HepG2 (cell line): Measurements from ENCODE around the gene CHST13. TPM values are rescaled to one million over a fixed set of nuclear protein-coding genes. Genes with fewer than 3 reads are reported as not detected.

Experiments
- BATF2 ChIP-seq: sonication (generic); formaldehyde crosslinking; IDR thresholded peaks from 2 replicates; pipeline ENCODE4 v1.8.0; 2022; ENCODE audit warnings: mild to moderate bottlenecking, missing genetic modification reagents, moderate library complexity
- CHCHD3 ChIP-seq: sonication (generic); formaldehyde crosslinking; IDR thresholded peaks from 2 replicates; pipeline ENCODE4 v1.8.0; 2022; ENCODE audit warnings: mild to moderate bottlenecking, missing genetic modification reagents, moderate library complexity
- CTCF ChIP-seq: sonication (generic); formaldehyde crosslinking; IDR thresholded peaks from 2 replicates; pipeline ENCODE4 v1.5.0; 2020; ENCODE audit warnings: mild to moderate bottlenecking, missing genetic modification reagents, moderate library complexity
- DZIP1 ChIP-seq: sonication (generic); formaldehyde crosslinking; IDR thresholded peaks from 2 replicates; pipeline ENCODE4 v1.5.0; 2020; ENCODE audit warnings: mild to moderate bottlenecking, missing genetic modification reagents
- FOXO1 ChIP-seq: sonication (generic); formaldehyde crosslinking; IDR thresholded peaks from 2 replicates; pipeline ENCODE4 v1.4.0; 2020; ENCODE audit warnings: missing genetic modification reagents
- GATAD2A ChIP-seq: IDR thresholded peaks from 2 replicates; pipeline ENCODE4 v1.6.1; 2016
- GTF2F1 ChIP-seq: fragments of 150-350 bp; IDR thresholded peaks from 2 replicates; pipeline ENCODE4 v1.6.1; 2014; ENCODE audit warnings: low read length
- HMGXB4 ChIP-seq, 2 experiments: sonication (generic) in 1 of 2; formaldehyde crosslinking in 1 of 2; IDR thresholded peaks; 2 replicates each; pipeline versions ENCODE4 v1.4.0 to v1.6.1; 2018 to 2020; ENCODE audit warnings: missing genetic modification reagents in 2 of 2, borderline replicate concordance in 1 of 2, low read depth in 1 of 2, mild to moderate bottlenecking in 1 of 2, missing biosample characterization in 1 of 2
- HNRNPK ChIP-seq: fragments of 200-400 bp; formaldehyde crosslinking; IDR thresholded peaks from 2 replicates; pipeline ENCODE4 v1.6.1; 2018; ENCODE audit warnings: low read length, low read depth, moderate library complexity, mild to moderate bottlenecking; ENCODE audit not compliant: poor library complexity, severe bottlenecking
- PHF20 ChIP-seq: sonication (generic); formaldehyde crosslinking; IDR thresholded peaks from 2 replicates; pipeline ENCODE4 v1.5.0; 2020; ENCODE audit warnings: mild to moderate bottlenecking, missing genetic modification reagents
- POLR2AphosphoS5 ChIP-seq: IDR thresholded peaks from 2 replicates; pipeline ENCODE4 v1.6.1; 2012; ENCODE audit warnings: low read depth, low read length
- TFDP2 ChIP-seq: sonication (generic); formaldehyde crosslinking; IDR thresholded peaks from 2 replicates; pipeline ENCODE4 v1.4.0; 2020; ENCODE audit warnings: missing genetic modification reagents
- ZFP41 ChIP-seq: sonication (generic); formaldehyde crosslinking; IDR thresholded peaks from 2 replicates; pipeline ENCODE4 v1.4.0; 2020; ENCODE audit warnings: mild to moderate bottlenecking, missing genetic modification reagents, borderline replicate concordance
- ZFP62 ChIP-seq: sonication (generic); formaldehyde crosslinking; IDR thresholded peaks from 2 replicates; pipeline ENCODE4 v1.4.0; 2020; ENCODE audit warnings: missing genetic modification reagents
- ZFY ChIP-seq: sonication (generic); formaldehyde crosslinking; IDR thresholded peaks from 2 replicates; pipeline ENCODE4 v1.4.0; 2020; ENCODE audit warnings: missing genetic modification reagents
- ZNF230 ChIP-seq: sonication (generic); formaldehyde crosslinking; IDR thresholded peaks from 2 replicates; pipeline ENCODE4 v1.4.0; 2020; ENCODE audit warnings: mild to moderate bottlenecking, missing genetic modification reagents
- ZNF451 ChIP-seq: sonication (generic); formaldehyde crosslinking; IDR thresholded peaks from 2 replicates; pipeline ENCODE4 v1.5.0; 2020; ENCODE audit warnings: mild to moderate bottlenecking, missing genetic modification reagents
- ZNF564 ChIP-seq: sonication (generic); formaldehyde crosslinking; IDR thresholded peaks from 2 replicates; pipeline ENCODE4 v1.8.1; 2023; ENCODE audit warnings: mild to moderate bottlenecking, missing genetic modification reagents
- ZNF576 ChIP-seq: sonication (generic); formaldehyde crosslinking; IDR thresholded peaks from 2 replicates; pipeline ENCODE4 v1.4.0; 2020; ENCODE audit warnings: mild to moderate bottlenecking, missing genetic modification reagents
- ZNF737 ChIP-seq: sonication (generic); formaldehyde crosslinking; IDR thresholded peaks from 2 replicates; pipeline ENCODE4 v1.5.0; 2020; ENCODE audit warnings: missing genetic modification reagents, mild to moderate bottlenecking, borderline replicate concordance
- ZNF792 ChIP-seq: IDR thresholded peaks from 2 replicates; pipeline ENCODE4 v1.6.1; 2016
- polyA plus RNA-seq, 8 experiments: library from polyadenylated mRNA; depleted of rRNA in 3 of 8; stranded (reverse) in 7 of 8; unstranded in 1 of 8; fragments of >200 nt; fragmentation: Illumina TruSeq in 4 of 8; extraction: Trizol in 4 of 8; gene quantifications; 2 replicates each; pipeline versions ENCODE4 v1.2.1 to v1.2.3, GENCODE V29; 2011 to 2016; ENCODE audit warnings: low read depth in 4 of 8, missing spikeins in 1 of 8, mixed read lengths in 1 of 8; ENCODE audit not compliant: insufficient read depth in 1 of 8
- total RNA-seq, 5 experiments: library from RNA; depleted of rRNA; stranded (reverse); fragments of >200 nt; fragmentation: Illumina TruSeq; extraction: Trizol; gene quantifications; 2 replicates each; pipeline ENCODE4 v1.2.3, GENCODE V29; 2016; ENCODE audit warnings: low read depth in 1 of 5

The CHST13 gene
- total and polyA plus RNA-seq, 2 of the 13 experiments (the other 11 are each of a cell fraction or from before 2014, with no cell fraction given), result 32.0 to 43.1 TPM

- TF ChIP-seq ZNF576 (CRISPR knock-in tag) (no peak), ZNF564 (no peak; the same call in 1 of the 2 replicates), BATF2 (CRISPR knock-in tag) (no peak), ZFP62 (CRISPR knock-in tag) (no peak), TFDP2 (CRISPR knock-in tag) (peak; percentile 77), ZNF451 (CRISPR knock-in tag) (0 out of 2 replicates have a peak, but pooled peaks have one; percentile 15), ZFY (CRISPR knock-in tag) (peak; percentile 75), POLR2AphosphoS5 (peak; percentile 73), DZIP1 (peak; percentile 60; the same call in 1 of the 2 replicates), PHF20 (CRISPR knock-in tag) (peak; percentile 58; the same call in 1 of the 2 replicates), ZNF230 (CRISPR knock-in tag) (no peak; the same call in 1 of the 2 replicates), GATAD2A (peak; percentile 72), CHCHD3 (CRISPR knock-in tag) (no peak), GTF2F1 (0 out of 2 replicates have a peak, but pooled peaks have one; percentile 62), ZFP41 (no peak), CTCF (no peak; the same call in 1 of the 2 replicates), HNRNPK (peak; percentile 38), ZNF737 (CRISPR knock-in tag) (no peak), HMGXB4 (CRISPR knock-in tag; IDR thresholded peaks at IDR 0.05; ENCODE audit: borderline replicate concordance in 1 of 2, low read depth in 1 of 2) (peak; percentile 57 to 66; a peak in 1 of 4 replicates), FOXO1 (CRISPR knock-in tag) (peak; percentile 18; the same call in 1 of the 2 replicates), ZNF792 (CRISPR knock-in tag) (0 out of 2 replicates have a peak, but pooled peaks have one; percentile 30)
Measured at GRCh38 chr3:126523745-126524428, at the start of gene CHST13 (continued).
